Measurements from ENCODE around the gene PDE5A. TPM values are rescaled to one million over a fixed set of nuclear protein-coding genes. Genes with fewer than 3 reads are reported as not detected.

Gene PDE5A
- total and polyA plus RNA-seq, 2 donors (not counting 3 experiments of a cell fraction or from before 2014, with no cell fraction given) = 0.73 to 2.3 TPM

DNA sequence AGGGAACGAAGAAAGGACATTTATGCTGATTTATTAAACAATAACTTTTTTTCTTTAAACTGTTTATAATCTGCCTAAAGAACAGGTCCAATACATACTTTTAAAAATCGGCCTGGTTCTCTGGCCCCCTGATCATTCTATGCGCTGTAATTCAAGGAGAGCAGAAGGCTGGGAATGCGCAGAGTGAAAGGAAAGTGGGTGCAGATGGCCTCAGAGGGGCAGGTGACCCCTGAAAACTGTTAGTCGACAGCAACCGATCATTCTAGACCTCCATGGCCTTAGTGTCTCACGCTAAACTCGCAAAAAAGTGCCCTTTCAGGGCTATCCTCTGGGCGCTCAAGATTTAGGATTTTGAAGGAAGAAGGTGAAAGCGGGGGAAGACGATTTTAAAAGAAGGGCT lies 2.2 kb downstream of the PDE5A start:
- Histone ChIP-seq H3K79me2 (ENCODE audit: control insufficient read depth, insufficient read depth, low read length) (no peaks in the 10 kb centered on the region), H3K9me1 (replicated peaks; ENCODE audit: control insufficient read depth, extremely low read depth, insufficient read depth, low read length) (no peaks in the 10 kb centered on the region), H3K4me1 (ENCODE audit: control insufficient read depth, extremely low read depth, insufficient read depth, low read length) (peaks cover 14% of the 10 kb centered on the region), H3K9ac (replicated peaks; ENCODE audit: extremely low read depth, insufficient read depth, low read length) (no peak overlapping the region), H3K27ac (ENCODE audit: insufficient read depth, low read depth, low read length) (no peak overlapping the region), H3K4me2 (ENCODE audit: insufficient read depth, low read length) (peak overlapping the region; percentile 97), H3K36me3 (ENCODE audit: control insufficient read depth in 2 of 2, extremely low read depth in 1 of 2, insufficient read depth in 2 of 2, low read length in 2 of 2) (no peaks in the 10 kb centered on the region), H3K27me3 (ENCODE audit: control insufficient read depth in 2 of 2, insufficient read depth in 2 of 2, low read length in 2 of 2) (no peaks in the 10 kb centered on the region), H3K4me3 (replicated peaks in 1 of 3; ENCODE audit: insufficient read depth in 1 of 3, low read depth in 1 of 3, low read length in 3 of 3) (peak overlapping the region in 1 of 3 experiments; percentile 71), H4K20me1 (replicated peaks; ENCODE audit: control insufficient read depth, extremely low read depth, insufficient read depth, low read length) (no peaks in the 10 kb centered on the region), H3K9me3 (replicated peaks; ENCODE audit: control insufficient read depth, insufficient read depth, low read length) (no peaks in the 10 kb centered on the region), H2AFZ (ENCODE audit: low read depth, low read length) (peak overlapping the region; percentile 100)
- intact Hi-C loops (cut with micrococcal nuclease) (loop anchor here (5.0 kb wide), 1 partner anchor 884 kb away; no protein-coding TSS in a partner anchor), dilution Hi-C loops (cut with MboI; ENCODE audit: extremely low pct_ligation_motif_present, low sequenced_read_pairs) (no loop called here)
- DNase-seq (ENCODE audit: low read depth, low spot score) (no peak), FAIRE-seq (no peak)
- POLR2A ChIA-PET = no interaction called here
- no TSS peak for BruUV-seq (replicated peaks)
- CTCF ChIA-PET = interaction anchor here (0.6 to 3.1 kb wide), 40 partner anchors 10 to 643 kb away, joined by 3 to 149 read pairs (median 4); partner anchors contain the start of genes FABP2 and MAD2L1
- TF ChIP-seq EZH2 (IDR thresholded peaks at IDR 0.05; ENCODE audit: borderline replicate concordance, low read depth, low read length, severe bottlenecking) (no peak), GATA2 (IDR thresholded peaks at IDR 0.05; ENCODE audit: insufficient read depth, insufficient read length, low read depth, low read length) (no peak), CTCF (IDR thresholded peaks at IDR 0.05; ENCODE audit: extremely low read depth in 1 of 2, insufficient read depth in 1 of 2, low read depth in 1 of 2, low read length in 2 of 2) (no peak), MAX (IDR thresholded peaks at IDR 0.05; ENCODE audit: insufficient read depth, insufficient read length) (no peak), JUN (IDR thresholded peaks at IDR 0.05; ENCODE audit: borderline replicate concordance, insufficient read depth, insufficient read length, low read depth) (no peak), POLR2AphosphoS5 (IDR thresholded peaks at IDR 0.05; ENCODE audit: insufficient read depth, low read depth, low read length) (no peak), POLR2A (IDR thresholded peaks at IDR 0.05; ENCODE audit: low read depth, low read length) (no peak), FOS (IDR thresholded peaks at IDR 0.05; ENCODE audit: borderline replicate concordance, insufficient read depth, low read length) (no peak), MYC (IDR thresholded peaks at IDR 0.05; ENCODE audit: low read depth, low read length) (no peak)
